DMS153 (cell line): ENCODE results near the gene FXN.

Experiments used
- DNase-seq: peaks from one replicate; lab custom pipeline; 2025; lab: John Stamatoyannopoulos, UW

The FXN gene

GRCh38 chr9:69140123-69140735 lies 104.7 kb downstream of the FXN start:
- no peak for DNase-seq

- DNase-seq: no peak
Measured at GRCh38 chr9:69141851-69142250, 106.3 kb downstream of the FXN start.

GRCh38 chr9:69143291-69143690 lies 107.7 kb downstream of the FXN start:
- DNase-seq: no peak

- no peak for DNase-seq
Measured at GRCh38 chr9:69145144-69145715, 109.7 kb downstream of the FXN start.

GRCh38 chr9:69147041-69147834 lies 111.7 kb downstream of the FXN start:
- no peak for DNase-seq

GRCh38 chr9:69149321-69149807 lies 113.8 kb downstream of the FXN start:
- DNase-seq: peak; percentile 83
